Peyer's patch (tissue), 4 donors: ENCODE data around the gene USP40.

Experiments
- POLR2A ChIP-seq, 2 donors: fragments of 450-650 bp; IDR thresholded peaks; one replicate each; pipeline ENCODE4 v1.5.1; 2017; ENCODE audit warnings: antibody characterized with exemption in 2 of 2, mild to moderate bottlenecking in 2 of 2, moderate library complexity in 2 of 2
- TF ChIP-seq, protein P1 (sequence below), 6 experiments: fragments of 450-650 bp in 4 of 6; fragments of 200-600 bp in 2 of 6; sonication (generic) in 1 of 6; IDR thresholded peaks; one replicate each; pipeline ENCODE4 v1.5.1; 2017 to 2019; ENCODE audit warnings: antibody characterized with exemption in 6 of 6, mild to moderate bottlenecking in 3 of 6, moderate library complexity in 1 of 6

DNA sequence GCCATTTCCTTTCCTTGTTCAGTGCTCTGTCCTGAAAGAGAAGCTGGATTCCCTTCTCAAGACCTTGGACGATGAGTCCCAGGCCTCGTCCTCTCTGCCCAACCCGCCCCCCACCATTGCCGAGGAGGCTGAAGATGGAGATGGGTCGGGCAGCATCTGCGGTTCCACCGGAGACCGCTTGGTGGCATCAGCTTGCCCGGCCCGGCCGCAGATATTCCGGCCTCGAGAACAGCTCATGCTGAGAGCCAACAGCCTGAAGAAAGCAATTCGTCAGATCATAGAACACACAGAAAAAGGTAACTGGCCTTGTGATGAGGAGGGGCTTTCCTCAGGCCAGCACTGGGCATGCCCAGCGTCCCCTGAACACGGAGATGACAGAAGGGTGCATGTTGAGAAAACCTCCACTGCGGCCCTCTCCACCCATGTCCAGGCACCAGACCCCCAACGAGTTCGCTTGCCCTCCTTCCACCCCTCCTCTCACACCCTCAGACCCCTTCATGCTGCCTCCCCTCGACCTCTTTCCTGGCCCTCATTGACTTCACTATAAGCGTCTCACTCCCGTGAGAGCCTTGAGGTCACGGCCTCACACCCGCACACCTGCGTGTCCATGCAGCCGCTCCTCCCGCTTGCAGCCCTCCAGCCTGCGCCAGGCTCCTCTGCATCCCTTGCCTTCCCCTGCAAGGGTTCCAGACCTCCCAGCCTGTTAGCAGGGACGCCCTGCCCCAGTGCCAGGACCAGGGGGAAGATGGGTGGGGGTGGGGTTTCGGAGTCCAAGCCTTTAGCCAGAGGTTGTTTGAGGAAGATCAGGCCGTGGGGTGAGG, 117.3 kb downstream of the USP40 start:
- TF ChIP-seq, protein P1, sequence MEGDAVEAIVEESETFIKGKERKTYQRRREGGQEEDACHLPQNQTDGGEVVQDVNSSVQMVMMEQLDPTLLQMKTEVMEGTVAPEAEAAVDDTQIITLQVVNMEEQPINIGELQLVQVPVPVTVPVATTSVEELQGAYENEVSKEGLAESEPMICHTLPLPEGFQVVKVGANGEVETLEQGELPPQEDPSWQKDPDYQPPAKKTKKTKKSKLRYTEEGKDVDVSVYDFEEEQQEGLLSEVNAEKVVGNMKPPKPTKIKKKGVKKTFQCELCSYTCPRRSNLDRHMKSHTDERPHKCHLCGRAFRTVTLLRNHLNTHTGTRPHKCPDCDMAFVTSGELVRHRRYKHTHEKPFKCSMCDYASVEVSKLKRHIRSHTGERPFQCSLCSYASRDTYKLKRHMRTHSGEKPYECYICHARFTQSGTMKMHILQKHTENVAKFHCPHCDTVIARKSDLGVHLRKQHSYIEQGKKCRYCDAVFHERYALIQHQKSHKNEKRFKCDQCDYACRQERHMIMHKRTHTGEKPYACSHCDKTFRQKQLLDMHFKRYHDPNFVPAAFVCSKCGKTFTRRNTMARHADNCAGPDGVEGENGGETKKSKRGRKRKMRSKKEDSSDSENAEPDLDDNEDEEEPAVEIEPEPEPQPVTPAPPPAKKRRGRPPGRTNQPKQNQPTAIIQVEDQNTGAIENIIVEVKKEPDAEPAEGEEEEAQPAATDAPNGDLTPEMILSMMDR (IDR thresholded peaks at IDR 0.05), result peak in 4 of 6 experiments; percentile 25 to 47 (median 44)
- no peak for TF ChIP-seq POLR2A (IDR thresholded peaks at IDR 0.05)
